Stimulated activated CD4-positive, alpha-beta T cell treated with anti-CD3 and anti-CD28 coated beads, Interleukin-2, amount 100 ng/mL, for 24 hours (primary cell): ENCODE results near the gene XPNPEP1.
A peak's percentile ranks its signal among the peaks of the same experiment; 100 is the strongest.

ENCODE experiments used
- DNase-seq, 2 donors: peaks; one replicate each; pipeline ENCODE4 v3.0.0-alpha.2; 2020

The XPNPEP1 gene

GRCh38 chr10:109947111-109947920 lies 24.0 kb upstream of the XPNPEP1 start:
- DNase-seq, result no peak

- no peak for DNase-seq
Observed at GRCh38 chr10:109946680-109947079, 23.4 kb upstream of the XPNPEP1 start.

DNA sequence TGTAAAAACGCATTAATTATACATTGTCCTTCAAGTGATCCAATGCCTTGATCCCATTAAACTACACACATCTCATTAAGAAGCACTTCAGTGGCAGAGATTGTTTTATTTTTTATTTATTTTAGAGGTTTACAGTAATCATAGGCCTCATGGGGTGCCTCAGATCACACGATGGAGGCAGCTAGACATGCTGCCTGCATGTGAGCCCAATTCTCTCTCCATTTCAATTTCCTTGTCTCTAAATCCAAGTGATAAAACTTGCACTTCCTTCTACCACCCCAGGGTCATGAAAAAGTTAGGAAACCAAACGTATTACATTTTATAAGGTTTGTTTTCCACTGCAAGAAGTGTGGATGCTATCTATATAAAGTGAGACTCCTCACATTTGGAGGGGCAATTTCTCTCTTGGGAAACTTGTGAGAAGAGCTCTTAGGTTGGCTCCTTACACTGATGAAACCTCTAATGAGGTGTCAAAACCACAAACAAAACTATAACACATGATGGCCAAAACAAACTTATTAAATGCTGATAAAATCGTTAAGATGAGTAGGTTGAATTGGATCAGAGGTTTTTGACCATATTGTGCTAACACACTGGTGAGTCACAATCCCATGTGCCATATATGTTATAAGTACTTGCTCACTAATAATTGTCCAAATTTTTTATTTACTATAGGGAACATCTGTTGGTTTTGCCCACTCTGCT lies 22.3 kb upstream of the XPNPEP1 start:
- no peak for DNase-seq

DNA sequence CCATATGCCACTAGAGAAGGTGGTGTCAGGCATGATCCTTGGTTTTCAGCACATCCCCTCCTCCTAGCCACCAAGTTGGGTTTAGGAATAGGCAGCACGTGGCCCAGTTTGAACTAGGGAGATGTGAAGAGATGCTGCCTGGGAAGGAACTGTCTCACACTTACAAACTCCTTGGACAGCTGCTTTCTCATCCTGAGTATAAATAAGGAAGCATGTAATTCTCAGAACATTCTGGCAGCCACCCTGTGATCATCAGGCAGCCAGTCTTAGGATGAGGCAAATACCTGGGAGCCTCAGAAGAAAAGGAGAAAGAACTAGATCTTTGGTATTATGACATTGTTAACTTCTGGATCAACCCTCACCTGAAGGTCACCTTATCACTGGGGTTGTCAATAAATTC lies 21.3 kb upstream of the XPNPEP1 start:
- DNase-seq, result no peak

DNA sequence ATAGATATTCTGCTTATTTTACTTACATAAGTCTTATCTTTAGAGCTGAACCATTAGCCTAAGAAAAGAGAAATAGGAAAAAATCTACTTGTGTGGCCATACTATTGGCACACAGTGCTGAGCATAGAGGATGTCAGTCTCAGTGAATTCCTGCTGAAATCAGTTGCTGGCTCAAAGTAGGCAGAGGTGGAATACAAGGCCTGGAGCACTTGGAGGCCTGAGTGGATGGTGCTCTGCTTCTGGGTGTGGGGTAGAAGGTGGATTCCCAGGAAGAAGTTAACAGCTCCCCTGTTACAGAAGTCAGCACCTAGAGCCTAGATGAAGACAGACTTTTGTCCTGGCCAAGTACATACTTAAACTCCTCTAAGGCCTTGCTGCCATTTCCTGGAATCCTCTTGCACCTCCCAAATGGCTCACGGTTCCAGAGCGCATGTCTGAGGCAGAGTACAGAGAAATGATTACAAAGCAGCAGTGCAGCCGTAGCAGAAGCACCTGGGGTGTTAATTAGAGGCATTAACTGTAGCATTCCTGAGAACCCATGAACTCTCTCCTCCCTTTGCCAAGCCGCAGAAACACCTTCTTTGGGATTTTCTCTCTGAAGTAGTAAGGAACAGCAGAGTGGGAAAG lies 18.0 kb upstream of the XPNPEP1 start:
- DNase-seq, result no peak

- DNase-seq, result no peak
Observed at GRCh38 chr10:109940553-109940952, 17.2 kb upstream of the XPNPEP1 start.

GRCh38 chr10:109940117-109940516 lies 16.8 kb upstream of the XPNPEP1 start:
- DNase-seq, result no peak

GRCh38 chr10:109939315-109939961 lies 16.1 kb upstream of the XPNPEP1 start:
- no peak for DNase-seq

- no peak for DNase-seq
Observed at GRCh38 chr10:109937460-109938065, 14.3 kb upstream of the XPNPEP1 start.

GRCh38 chr10:109934958-109935793 lies 11.9 kb upstream of the XPNPEP1 start:
- peak; percentile 19 to 23 for DNase-seq

GRCh38 chr10:109933984-109934565 lies 10.8 kb upstream of the XPNPEP1 start:
- DNase-seq, result no peak

DNA sequence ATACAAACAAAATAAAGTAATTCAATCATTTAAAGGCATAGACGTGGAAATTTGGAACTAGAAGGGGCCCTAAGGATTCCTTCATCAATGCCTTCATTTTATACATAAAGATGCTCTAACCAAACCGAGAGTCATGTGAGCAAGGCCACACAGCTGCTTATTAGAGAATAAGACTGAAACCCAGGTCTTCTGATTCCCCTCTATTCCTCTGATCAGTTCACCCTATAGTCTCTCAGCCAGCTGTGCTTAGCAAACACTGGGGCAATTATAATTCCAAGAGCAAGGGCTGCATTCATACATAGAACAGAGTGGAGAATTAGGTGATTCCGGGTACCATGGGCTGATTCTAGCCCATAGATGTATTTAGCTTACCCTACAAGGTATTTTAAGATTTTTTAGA lies 9.7 kb upstream of the XPNPEP1 start:
- DNase-seq, result no peak

DNA sequence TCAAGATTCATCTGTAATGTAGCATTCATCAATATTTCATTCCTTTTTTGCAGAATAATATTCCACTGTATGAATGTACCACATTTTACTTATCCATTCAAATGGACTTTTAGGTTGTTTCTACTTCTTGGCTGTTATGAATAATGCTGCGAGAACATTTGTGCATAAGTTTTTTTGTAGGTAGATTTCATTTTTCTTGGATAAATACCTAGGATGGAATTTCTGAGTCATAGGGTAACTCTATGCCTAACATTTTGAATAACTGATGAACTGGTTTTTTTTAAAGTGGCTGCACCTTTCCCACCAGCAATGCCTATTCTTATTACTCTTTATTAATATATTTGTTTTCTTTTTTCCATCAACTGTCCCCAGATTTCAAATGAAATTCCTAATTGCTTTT lies 9.1 kb upstream of the XPNPEP1 start:
- no peak for DNase-seq

GRCh38 chr10:109931163-109931562 lies 7.9 kb upstream of the XPNPEP1 start:
- no peak for DNase-seq

- no peak for DNase-seq
Observed at GRCh38 chr10:109929501-109930219, 6.3 kb upstream of the XPNPEP1 start.

GRCh38 chr10:109928475-109928891 lies 5.2 kb upstream of the XPNPEP1 start:
- no peak for DNase-seq

DNA sequence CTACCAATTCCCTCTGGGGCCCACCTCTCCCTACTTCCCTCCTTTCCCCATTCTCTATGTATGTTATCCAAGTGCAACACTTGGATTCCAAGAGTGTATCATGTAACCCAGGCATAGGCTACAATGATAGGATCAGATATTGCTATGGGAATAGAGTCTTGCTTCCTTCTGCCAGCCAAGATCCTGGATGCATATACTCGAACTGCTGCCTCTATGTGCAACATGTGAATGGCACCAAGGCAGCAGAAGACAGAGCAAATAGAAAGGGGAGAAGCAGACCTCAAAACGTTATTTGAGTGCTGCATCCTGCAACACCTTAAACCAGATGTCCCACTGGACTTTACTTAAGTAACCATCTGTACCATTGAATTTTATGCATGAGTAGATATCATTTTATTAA lies 3.5 kb upstream of the XPNPEP1 start:
- no peak for DNase-seq

- DNase-seq, result no peak
Observed at GRCh38 chr10:109926061-109926745, 2.9 kb upstream of the XPNPEP1 start.

- DNase-seq, result no peak
Observed at GRCh38 chr10:109924967-109925620, 1.8 kb upstream of the XPNPEP1 start.

GRCh38 chr10:109924087-109924486 lies 776 bp upstream of the XPNPEP1 start:
- DNase-seq, result no peak
